ENCODE data around the gene PDLIM4.
A peak's percentile ranks its signal among the peaks of the same experiment; 100 is the strongest.

PDLIM4 gene

DNA sequence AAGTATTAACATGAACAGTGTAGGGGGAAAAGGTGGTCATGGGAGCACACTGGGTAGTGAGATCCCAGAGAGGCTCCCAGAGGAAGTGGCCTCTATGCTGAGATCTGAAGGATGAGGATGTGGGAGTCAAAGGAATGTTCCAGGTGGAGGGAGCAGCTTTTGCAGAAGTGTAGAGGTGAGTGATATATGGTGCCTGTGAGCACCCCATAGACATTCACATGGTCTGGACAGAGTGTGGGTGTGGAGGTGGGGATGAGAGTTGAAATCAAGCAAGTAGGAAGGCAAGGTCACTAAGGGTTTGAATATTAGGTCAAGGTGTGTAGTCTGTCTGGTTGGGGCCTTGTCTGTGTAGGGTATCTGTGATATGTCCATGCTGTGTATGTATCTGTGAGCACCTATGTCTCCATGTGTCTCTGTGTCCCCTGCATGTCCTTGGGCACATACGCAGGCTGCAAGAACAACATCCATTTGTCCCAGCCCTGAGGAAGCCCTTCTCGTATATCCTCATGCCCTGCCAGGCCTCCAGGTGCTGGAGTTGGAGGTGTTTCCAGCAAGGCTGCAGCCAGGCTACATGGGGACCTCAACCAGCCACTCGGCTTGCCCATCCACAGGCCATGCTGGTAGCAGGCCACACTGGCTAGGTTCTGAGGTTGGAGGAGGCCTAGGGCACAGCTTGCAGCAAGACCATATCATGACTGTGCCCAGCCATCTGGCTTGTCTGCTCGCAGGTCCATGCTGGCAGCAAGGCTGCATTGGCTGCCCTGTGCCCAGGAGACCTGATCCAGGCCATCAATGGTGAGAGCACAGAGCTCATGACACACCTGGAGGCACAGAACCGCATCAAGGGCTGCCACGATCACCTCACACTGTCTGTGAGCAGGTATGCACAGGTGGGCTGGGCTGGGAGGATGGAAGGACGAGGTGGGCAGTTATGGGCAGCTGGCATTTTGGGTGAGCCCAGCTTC lies 4.7 kb downstream of the PDLIM4 start:
- Histone ChIP-seq H3K9ac (no peak overlapping the region), H3K4me3 (ENCODE audit: low read depth, low read length) (no peak overlapping the region), H3K27me3 (ENCODE audit: control insufficient read depth, insufficient read depth, low read length) (no peaks in the 10 kb centered on the region), H3K4me2 (ENCODE audit: low read length) (no peak overlapping the region), H3K27ac (no peak overlapping the region), H2AFZ (no peak overlapping the region), H3K79me2 (no peaks in the 10 kb centered on the region), H3K9me3 (ENCODE audit: control insufficient read depth, low read length) (no peaks in the 10 kb centered on the region), H3K4me1 (peaks cover 15% of the 10 kb centered on the region), H3K36me3 (ENCODE audit: control insufficient read depth, insufficient read depth, low read length) (no peaks in the 10 kb centered on the region)
- no peak for TF ChIP-seq CTCF (IDR thresholded peaks at IDR 0.05)

DNA sequence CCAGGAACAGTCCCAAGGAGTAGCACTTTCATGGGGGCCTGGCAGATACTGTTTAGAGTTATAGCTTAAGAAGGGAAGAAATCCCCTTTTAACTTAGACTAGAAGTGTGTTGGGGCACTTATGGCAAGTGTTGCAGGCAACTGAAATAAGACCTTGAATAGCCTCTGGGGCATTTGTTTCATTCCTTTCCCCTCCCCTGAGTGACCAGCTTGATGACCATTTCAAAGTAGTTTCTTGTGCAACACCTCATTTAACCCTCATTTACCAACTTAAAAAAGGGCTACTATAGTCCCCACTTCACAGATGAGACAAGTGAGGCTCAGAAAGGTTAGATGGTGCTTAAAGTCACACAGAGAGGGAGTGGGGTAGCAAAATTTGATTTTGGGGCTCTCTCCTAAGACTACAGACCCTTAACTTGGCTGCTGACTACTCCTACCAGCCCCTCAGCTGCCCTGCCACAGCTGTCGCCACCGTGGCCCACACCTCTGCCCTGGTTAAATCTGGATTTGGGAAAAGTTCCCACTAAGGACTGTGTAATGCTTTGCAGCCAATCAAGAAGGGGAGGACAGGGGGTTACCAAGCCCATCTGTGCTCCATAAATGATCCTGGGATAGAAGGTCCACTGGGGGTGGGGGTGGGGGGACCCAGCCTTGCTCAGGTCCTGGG lies 5.5 kb downstream of the PDLIM4 start:
- Histone ChIP-seq H3K27me3 (ENCODE audit: control insufficient read depth, insufficient read depth, low read length) (no peaks in the 10 kb centered on the region), H2AFZ (no peak overlapping the region), H3K9me3 (ENCODE audit: control insufficient read depth, low read length) (no peaks in the 10 kb centered on the region), H3K79me2 (no peaks in the 10 kb centered on the region), H3K9ac (no peak overlapping the region), H3K36me3 (ENCODE audit: control insufficient read depth, insufficient read depth, low read length) (no peaks in the 10 kb centered on the region), H3K4me2 (ENCODE audit: low read length) (no peak overlapping the region), H3K27ac (no peak overlapping the region), H3K4me3 (ENCODE audit: low read depth, low read length) (no peak overlapping the region), H3K4me1 (peaks cover 15% of the 10 kb centered on the region)
- no peak for TF ChIP-seq CTCF (IDR thresholded peaks at IDR 0.05)

GRCh38 chr5:132263548-132264261 lies 6.2 kb downstream of the PDLIM4 start:
- Histone ChIP-seq H3K4me1 (peaks cover 15% of the 10 kb centered on the region), H3K9me3 (ENCODE audit: control insufficient read depth, low read length) (no peaks in the 10 kb centered on the region), H3K79me2 (no peaks in the 10 kb centered on the region), H3K4me2 (ENCODE audit: low read length) (no peak overlapping the region), H3K4me3 (ENCODE audit: low read depth, low read length) (no peak overlapping the region), H3K27ac (no peak overlapping the region), H3K9ac (no peak overlapping the region), H3K36me3 (ENCODE audit: control insufficient read depth, insufficient read depth, low read length) (no peaks in the 10 kb centered on the region), H3K27me3 (ENCODE audit: control insufficient read depth, insufficient read depth, low read length) (no peaks in the 10 kb centered on the region), H2AFZ (no peak overlapping the region)
- no peak for TF ChIP-seq CTCF (IDR thresholded peaks at IDR 0.05)

GRCh38 chr5:132264546-132265335 lies 7.2 kb downstream of the PDLIM4 start:
- Histone ChIP-seq H3K9ac (no peak overlapping the region), H3K79me2 (no peaks in the 10 kb centered on the region), H3K4me2 (ENCODE audit: low read length) (no peak overlapping the region), H2AFZ (no peak overlapping the region), H3K9me3 (ENCODE audit: control insufficient read depth, low read length) (no peaks in the 10 kb centered on the region), H3K4me3 (ENCODE audit: low read depth, low read length) (no peak overlapping the region), H3K27ac (peak overlapping the region; percentile 40), H3K27me3 (ENCODE audit: control insufficient read depth, insufficient read depth, low read length) (no peaks in the 10 kb centered on the region), H3K36me3 (ENCODE audit: control insufficient read depth, insufficient read depth, low read length) (no peaks in the 10 kb centered on the region), H3K4me1 (peaks cover 15% of the 10 kb centered on the region)
- no peak for TF ChIP-seq CTCF (IDR thresholded peaks at IDR 0.05)

Data from parathyroid adenoma (tissue), 2 donors.